Activated CD4-positive, alpha-beta T cell treated with anti-CD3 and anti-CD28 coated beads, Interleukin-2, amount 50 U/mL, for 24 hours (primary cell): ENCODE data around the gene HUNK.

Source experiments
- DNase-seq, 2 donors: peaks; one replicate each; pipeline ENCODE4 v3.0.0-alpha.2; 2020; ENCODE audit warnings: low read depth in 1 of 2, low spot score in 1 of 2

Gene HUNK

GRCh38 chr21:31948676-31949075 lies 75.9 kb downstream of the HUNK start:
- DNase-seq: no peak

- DNase-seq: no peak
Observed at GRCh38 chr21:31952828-31953227, 80.0 kb downstream of the HUNK start.

GRCh38 chr21:31957631-31958030 lies 84.8 kb downstream of the HUNK start:
- DNase-seq: no peak

- DNase-seq: no peak
Observed at GRCh38 chr21:31959881-31960280, 87.1 kb downstream of the HUNK start.

- DNase-seq: no peak
Observed at GRCh38 chr21:31961027-31961426, 88.2 kb downstream of the HUNK start.

GRCh38 chr21:31961704-31962103 lies 88.9 kb downstream of the HUNK start:
- no peak for DNase-seq

GRCh38 chr21:31964692-31965091 lies 91.9 kb downstream of the HUNK start:
- no peak for DNase-seq

GRCh38 chr21:31967334-31967733 lies 94.5 kb downstream of the HUNK start:
- no peak for DNase-seq

GRCh38 chr21:31972622-31973021 lies 99.8 kb downstream of the HUNK start:
- DNase-seq: no peak

- DNase-seq: no peak
Observed at GRCh38 chr21:31973402-31973944, 100.7 kb downstream of the HUNK start.

- DNase-seq: no peak
Observed at GRCh38 chr21:31974454-31974985, 101.7 kb downstream of the HUNK start.

GRCh38 chr21:31975491-31975890 lies 102.7 kb downstream of the HUNK start:
- no peak for DNase-seq

- DNase-seq: no peak
Observed at GRCh38 chr21:31977816-31978215, 105.0 kb downstream of the HUNK start.

GRCh38 chr21:31983120-31983519 lies 110.3 kb downstream of the HUNK start:
- DNase-seq: no peak

GRCh38 chr21:31983554-31983953 lies 110.7 kb downstream of the HUNK start:
- DNase-seq: no peak

GRCh38 chr21:31985398-31985797 lies 112.6 kb downstream of the HUNK start:
- no peak for DNase-seq

GRCh38 chr21:31986035-31986856 lies 113.4 kb downstream of the HUNK start:
- DNase-seq: no peak

- DNase-seq: no peak
Observed at GRCh38 chr21:31987696-31988095, 114.9 kb downstream of the HUNK start.

GRCh38 chr21:31988492-31989290 lies 115.9 kb downstream of the HUNK start:
- DNase-seq: no peak

GRCh38 chr21:31991356-31992331 lies 118.8 kb downstream of the HUNK start:
- DNase-seq: no peak

- DNase-seq: no peak
Observed at GRCh38 chr21:31992391-31992790, 119.6 kb downstream of the HUNK start.
